Body of pancreas (tissue), 4 donors: ENCODE measurements around the gene MCAT.

Experiments
- POLR2A ChIP-seq, 3 donors: fragments of 450-650 bp; IDR thresholded peaks; one replicate each; pipeline ENCODE4 v1.6.1; 2016; ENCODE audit warnings: antibody characterized with exemption in 3 of 3, mild to moderate bottlenecking in 2 of 3
- TF ChIP-seq, protein P1 (sequence below), 7 experiments: fragments of 450-650 bp in 4 of 7; fragments of 200-600 bp in 3 of 7; sonication (generic) in 3 of 7; IDR thresholded peaks; one replicate each; pipeline ENCODE4 v1.5.1; 2016 to 2019; ENCODE audit warnings: antibody characterized with exemption in 7 of 7

DNA sequence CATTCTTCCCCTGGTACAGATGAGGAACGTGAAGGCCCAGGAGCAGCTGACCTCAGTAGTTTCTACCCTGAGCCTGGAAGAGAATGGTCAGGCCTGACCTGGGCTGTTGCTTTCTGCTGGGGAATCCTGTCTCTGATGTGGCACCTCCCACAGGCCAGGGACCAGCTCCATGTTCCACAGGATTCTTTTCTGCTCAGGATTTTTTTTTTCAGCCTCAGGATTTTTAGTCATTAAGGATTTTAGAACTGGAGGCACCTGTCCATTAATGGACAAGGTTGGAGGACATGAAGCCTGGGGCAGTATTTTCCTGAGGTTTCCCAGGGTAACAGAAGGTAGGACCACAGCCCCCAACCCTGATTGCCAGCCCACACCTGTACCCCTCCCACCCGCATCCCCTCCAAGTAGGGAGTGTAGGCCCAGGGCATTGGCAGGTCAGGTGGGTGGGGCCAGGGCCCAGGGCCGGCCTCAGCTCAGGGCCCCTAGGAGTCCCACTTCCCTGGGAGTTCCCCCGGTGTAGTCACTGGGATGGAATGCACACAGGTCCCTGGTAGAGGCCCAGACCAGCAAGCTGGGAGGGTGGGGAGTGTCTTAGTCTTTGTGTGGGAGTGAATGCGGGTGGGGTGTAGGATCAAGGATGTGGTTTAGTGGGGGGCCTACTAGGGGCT is 16.6 kb downstream of the MCAT start:
- TF ChIP-seq, protein P1, sequence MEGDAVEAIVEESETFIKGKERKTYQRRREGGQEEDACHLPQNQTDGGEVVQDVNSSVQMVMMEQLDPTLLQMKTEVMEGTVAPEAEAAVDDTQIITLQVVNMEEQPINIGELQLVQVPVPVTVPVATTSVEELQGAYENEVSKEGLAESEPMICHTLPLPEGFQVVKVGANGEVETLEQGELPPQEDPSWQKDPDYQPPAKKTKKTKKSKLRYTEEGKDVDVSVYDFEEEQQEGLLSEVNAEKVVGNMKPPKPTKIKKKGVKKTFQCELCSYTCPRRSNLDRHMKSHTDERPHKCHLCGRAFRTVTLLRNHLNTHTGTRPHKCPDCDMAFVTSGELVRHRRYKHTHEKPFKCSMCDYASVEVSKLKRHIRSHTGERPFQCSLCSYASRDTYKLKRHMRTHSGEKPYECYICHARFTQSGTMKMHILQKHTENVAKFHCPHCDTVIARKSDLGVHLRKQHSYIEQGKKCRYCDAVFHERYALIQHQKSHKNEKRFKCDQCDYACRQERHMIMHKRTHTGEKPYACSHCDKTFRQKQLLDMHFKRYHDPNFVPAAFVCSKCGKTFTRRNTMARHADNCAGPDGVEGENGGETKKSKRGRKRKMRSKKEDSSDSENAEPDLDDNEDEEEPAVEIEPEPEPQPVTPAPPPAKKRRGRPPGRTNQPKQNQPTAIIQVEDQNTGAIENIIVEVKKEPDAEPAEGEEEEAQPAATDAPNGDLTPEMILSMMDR (IDR thresholded peaks at IDR 0.05): no peak
- TF ChIP-seq POLR2A (IDR thresholded peaks at IDR 0.05): peak in 1 of 3 donors; percentile 28
